Neural cell (in vitro differentiated cells): ENCODE results near the gene MYO18B.

Experiments used
- EP300 ChIP-seq: fragments of 450-650 bp; conservative IDR thresholded peaks from 2 replicates; pipeline ENCODE4 v1.6.1; 2014; ENCODE audit warnings: antibody characterized with exemption, mild to moderate bottlenecking, moderate library complexity; ENCODE audit not compliant: poor library complexity, severe bottlenecking
- EZH2 ChIP-seq: fragments of 200-600, 300-800 bp; shearing (Covaris generic), sonication (generic); IDR thresholded peaks from 2 replicates; pipeline ENCODE4 v1.6.1; 2014; ENCODE audit warnings: antibody characterized with exemption, low read length, borderline replicate concordance, mild to moderate bottlenecking; ENCODE audit not compliant: insufficient read depth, poor library complexity, severe bottlenecking
- MXI1 ChIP-seq: fragments of 450-650 bp; conservative IDR thresholded peaks from 2 replicates; pipeline ENCODE4 v1.6.1; 2014; ENCODE audit warnings: antibody characterized with exemption, mild to moderate bottlenecking; ENCODE audit not compliant: poor library complexity, severe bottlenecking
- POLR2AphosphoS5 ChIP-seq: IDR thresholded peaks from 2 replicates; pipeline ENCODE4 v1.6.1; 2012
- RAD21 ChIP-seq: fragments of 450-650 bp; conservative IDR thresholded peaks from 2 replicates; pipeline ENCODE4 v1.6.1; 2014; ENCODE audit warnings: antibody characterized with exemption, mild to moderate bottlenecking, moderate library complexity
- SMC3 ChIP-seq: fragments of 450-650 bp; conservative IDR thresholded peaks from 2 replicates; pipeline ENCODE4 v1.6.1; 2014; ENCODE audit warnings: antibody characterized with exemption, mild to moderate bottlenecking, moderate library complexity; ENCODE audit not compliant: poor library complexity
- TAF1 ChIP-seq: IDR thresholded peaks from 2 replicates; pipeline ENCODE4 v1.6.1; 2012; ENCODE audit warnings: low read depth
- TF ChIP-seq, protein P1 (sequence below): fragments of 450-650 bp; IDR thresholded peaks from 2 replicates; pipeline ENCODE4 v1.5.1; 2014; ENCODE audit warnings: antibody characterized with exemption, mild to moderate bottlenecking, moderate library complexity; ENCODE audit not compliant: poor library complexity, severe bottlenecking
- TF ChIP-seq, protein P2 (sequence below): IDR thresholded peaks from 2 replicates; pipeline ENCODE4 v1.6.1; 2012; ENCODE audit warnings: borderline replicate concordance

DNA sequence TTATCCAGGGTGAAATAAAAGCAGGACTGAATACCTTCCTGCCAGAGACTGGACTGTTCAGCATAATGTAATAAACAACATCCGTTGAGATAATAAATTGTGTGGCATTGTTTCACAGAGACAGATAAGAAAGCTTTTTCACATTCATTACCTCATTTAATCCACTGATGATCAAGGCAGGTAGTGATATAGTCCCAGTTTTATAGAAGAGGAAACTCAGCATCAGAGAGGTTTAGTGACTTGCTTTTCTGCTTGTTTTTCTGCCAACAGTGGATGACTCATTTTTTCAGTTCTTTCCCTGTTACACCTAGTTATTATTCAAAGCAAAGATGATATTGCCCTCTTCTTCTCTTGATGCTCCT lies 4.0 kb downstream of the MYO18B start:
- TF ChIP-seq, protein P1, sequence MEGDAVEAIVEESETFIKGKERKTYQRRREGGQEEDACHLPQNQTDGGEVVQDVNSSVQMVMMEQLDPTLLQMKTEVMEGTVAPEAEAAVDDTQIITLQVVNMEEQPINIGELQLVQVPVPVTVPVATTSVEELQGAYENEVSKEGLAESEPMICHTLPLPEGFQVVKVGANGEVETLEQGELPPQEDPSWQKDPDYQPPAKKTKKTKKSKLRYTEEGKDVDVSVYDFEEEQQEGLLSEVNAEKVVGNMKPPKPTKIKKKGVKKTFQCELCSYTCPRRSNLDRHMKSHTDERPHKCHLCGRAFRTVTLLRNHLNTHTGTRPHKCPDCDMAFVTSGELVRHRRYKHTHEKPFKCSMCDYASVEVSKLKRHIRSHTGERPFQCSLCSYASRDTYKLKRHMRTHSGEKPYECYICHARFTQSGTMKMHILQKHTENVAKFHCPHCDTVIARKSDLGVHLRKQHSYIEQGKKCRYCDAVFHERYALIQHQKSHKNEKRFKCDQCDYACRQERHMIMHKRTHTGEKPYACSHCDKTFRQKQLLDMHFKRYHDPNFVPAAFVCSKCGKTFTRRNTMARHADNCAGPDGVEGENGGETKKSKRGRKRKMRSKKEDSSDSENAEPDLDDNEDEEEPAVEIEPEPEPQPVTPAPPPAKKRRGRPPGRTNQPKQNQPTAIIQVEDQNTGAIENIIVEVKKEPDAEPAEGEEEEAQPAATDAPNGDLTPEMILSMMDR, result no peak
- TF ChIP-seq MXI1 (no peak), EP300 (no peak), TAF1 (no peak), POLR2AphosphoS5 (no peak), EZH2 (no peak), RAD21 (no peak), SMC3 (no peak)
- TF ChIP-seq, protein P2, sequence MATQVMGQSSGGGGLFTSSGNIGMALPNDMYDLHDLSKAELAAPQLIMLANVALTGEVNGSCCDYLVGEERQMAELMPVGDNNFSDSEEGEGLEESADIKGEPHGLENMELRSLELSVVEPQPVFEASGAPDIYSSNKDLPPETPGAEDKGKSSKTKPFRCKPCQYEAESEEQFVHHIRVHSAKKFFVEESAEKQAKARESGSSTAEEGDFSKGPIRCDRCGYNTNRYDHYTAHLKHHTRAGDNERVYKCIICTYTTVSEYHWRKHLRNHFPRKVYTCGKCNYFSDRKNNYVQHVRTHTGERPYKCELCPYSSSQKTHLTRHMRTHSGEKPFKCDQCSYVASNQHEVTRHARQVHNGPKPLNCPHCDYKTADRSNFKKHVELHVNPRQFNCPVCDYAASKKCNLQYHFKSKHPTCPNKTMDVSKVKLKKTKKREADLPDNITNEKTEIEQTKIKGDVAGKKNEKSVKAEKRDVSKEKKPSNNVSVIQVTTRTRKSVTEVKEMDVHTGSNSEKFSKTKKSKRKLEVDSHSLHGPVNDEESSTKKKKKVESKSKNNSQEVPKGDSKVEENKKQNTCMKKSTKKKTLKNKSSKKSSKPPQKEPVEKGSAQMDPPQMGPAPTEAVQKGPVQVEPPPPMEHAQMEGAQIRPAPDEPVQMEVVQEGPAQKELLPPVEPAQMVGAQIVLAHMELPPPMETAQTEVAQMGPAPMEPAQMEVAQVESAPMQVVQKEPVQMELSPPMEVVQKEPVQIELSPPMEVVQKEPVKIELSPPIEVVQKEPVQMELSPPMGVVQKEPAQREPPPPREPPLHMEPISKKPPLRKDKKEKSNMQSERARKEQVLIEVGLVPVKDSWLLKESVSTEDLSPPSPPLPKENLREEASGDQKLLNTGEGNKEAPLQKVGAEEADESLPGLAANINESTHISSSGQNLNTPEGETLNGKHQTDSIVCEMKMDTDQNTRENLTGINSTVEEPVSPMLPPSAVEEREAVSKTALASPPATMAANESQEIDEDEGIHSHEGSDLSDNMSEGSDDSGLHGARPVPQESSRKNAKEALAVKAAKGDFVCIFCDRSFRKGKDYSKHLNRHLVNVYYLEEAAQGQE, result no peak
